Suprapubic skin (tissue), 4 donors: Measurements from ENCODE around the gene SLC6A19.

Experiments used
- POLR2A ChIP-seq, 2 donors: fragments of 450-650 bp; IDR thresholded peaks; one replicate each; pipeline ENCODE4 v1.6.1; 2017; ENCODE audit warnings: antibody characterized with exemption in 2 of 2, mild to moderate bottlenecking in 2 of 2, moderate library complexity in 2 of 2
- POLR2AphosphoS5 ChIP-seq, 3 donors: sonication (generic); formaldehyde crosslinking; IDR thresholded peaks; one replicate each; pipeline ENCODE4 v1.6.1; 2017; ENCODE audit warnings: antibody characterized with exemption in 3 of 3
- TF ChIP-seq, protein P1 (sequence below), 2 donors: fragments of 200-600 bp in 1 of 2; fragments of 450-650 bp in 1 of 2; sonication (generic) in 1 of 2; IDR thresholded peaks; one replicate each; pipeline ENCODE4 v1.5.1; 2016 to 2019; ENCODE audit warnings: antibody characterized with exemption in 2 of 2, mild to moderate bottlenecking in 1 of 2, moderate library complexity in 1 of 2

DNA sequence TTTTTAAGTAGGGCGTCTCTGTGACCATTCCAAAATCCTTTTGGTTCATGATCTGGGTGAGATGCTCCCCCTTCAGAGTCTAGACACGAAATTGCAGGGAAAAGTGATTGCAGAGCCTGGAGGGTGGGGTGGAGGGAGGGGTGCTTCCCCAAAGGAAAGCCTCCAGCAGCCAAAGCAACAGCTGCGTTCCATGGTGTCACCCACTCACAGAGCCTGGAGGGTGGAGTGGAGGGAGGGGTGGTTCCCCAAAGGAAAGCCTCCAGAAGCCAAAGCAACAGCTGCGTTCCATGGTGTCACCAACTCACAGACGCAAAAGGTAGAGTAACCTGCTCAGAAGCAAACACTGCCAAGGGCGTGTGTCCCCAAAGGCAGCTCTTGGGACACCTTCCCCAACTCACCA lies 46.4 kb downstream of the SLC6A19 start:
- TF ChIP-seq, protein P1, sequence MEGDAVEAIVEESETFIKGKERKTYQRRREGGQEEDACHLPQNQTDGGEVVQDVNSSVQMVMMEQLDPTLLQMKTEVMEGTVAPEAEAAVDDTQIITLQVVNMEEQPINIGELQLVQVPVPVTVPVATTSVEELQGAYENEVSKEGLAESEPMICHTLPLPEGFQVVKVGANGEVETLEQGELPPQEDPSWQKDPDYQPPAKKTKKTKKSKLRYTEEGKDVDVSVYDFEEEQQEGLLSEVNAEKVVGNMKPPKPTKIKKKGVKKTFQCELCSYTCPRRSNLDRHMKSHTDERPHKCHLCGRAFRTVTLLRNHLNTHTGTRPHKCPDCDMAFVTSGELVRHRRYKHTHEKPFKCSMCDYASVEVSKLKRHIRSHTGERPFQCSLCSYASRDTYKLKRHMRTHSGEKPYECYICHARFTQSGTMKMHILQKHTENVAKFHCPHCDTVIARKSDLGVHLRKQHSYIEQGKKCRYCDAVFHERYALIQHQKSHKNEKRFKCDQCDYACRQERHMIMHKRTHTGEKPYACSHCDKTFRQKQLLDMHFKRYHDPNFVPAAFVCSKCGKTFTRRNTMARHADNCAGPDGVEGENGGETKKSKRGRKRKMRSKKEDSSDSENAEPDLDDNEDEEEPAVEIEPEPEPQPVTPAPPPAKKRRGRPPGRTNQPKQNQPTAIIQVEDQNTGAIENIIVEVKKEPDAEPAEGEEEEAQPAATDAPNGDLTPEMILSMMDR (IDR thresholded peaks at IDR 0.05): no peak
- TF ChIP-seq POLR2A (IDR thresholded peaks at IDR 0.05): no peak
- no peak for TF ChIP-seq POLR2AphosphoS5 (IDR thresholded peaks at IDR 0.05)
